AG04449 (cell line): ENCODE data around the gene BRD8.

Experiments used
- CTCF ChIA-PET: fragments of 350-600 bp; formaldehyde crosslinking; extraction: SDS; loops from one replicate; lab custom pipeline; 2021; ENCODE audit warnings: antibody characterized with exemption; lab: Yijun Ruan, JAX
- POLR2A ChIA-PET: fragments of 400-600, 350-600 bp; formaldehyde crosslinking; extraction: SDS; loops from one replicate; lab custom pipeline; 2020; ENCODE audit warnings: antibody characterized with exemption, inconsistent platforms; lab: Yijun Ruan, JAX
- DNase-seq: peaks from one replicate; pipeline ENCODE4 v3.0.0-alpha.2; 2010; ENCODE audit warnings: low read depth, low spot score
- H3K4me3 ChIP-seq: 2 replicates; pipeline ENCODE4 v1.5.1; 2011; ENCODE audit warnings: low read depth, mild to moderate bottlenecking, control low read depth, low read length
- TF ChIP-seq, protein P1 (sequence below): IDR thresholded peaks from one replicate; pipeline ENCODE4 v1.5.1; 2011; ENCODE audit warnings: mild to moderate bottlenecking, moderate library complexity, low read length, control low read depth, inconsistent platforms; ENCODE audit not compliant: insufficient read depth; ENCODE audit errors: missing control alignments

The BRD8 gene

DNA sequence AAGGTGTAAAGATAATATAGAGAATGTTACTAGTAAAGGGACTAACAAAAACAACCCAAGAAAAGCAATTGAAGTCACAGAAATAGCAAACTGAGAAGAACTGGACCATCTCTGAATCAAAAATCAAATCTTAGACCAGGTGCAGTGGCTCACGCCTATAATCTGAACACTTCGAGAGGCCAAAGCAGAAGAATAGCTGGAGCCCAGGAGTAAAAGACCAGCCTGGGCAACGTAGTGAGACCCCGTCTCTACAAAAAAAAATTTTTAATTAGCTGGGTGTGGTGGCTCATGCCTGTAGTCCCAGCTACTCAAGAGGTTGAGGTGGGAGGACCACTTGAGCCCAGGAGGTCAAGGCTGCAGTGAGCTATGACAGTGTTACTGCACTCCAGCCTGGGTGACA, 67.2 kb downstream of the BRD8 start:
- CTCF ChIA-PET: interaction anchor here (1.0 to 3.4 kb wide), 5 partner anchors 23 to 75 kb away, joined by 3 to 19 read pairs (median 8); partner anchors contain the start of gene WNT8A
- TF ChIP-seq, protein P1, sequence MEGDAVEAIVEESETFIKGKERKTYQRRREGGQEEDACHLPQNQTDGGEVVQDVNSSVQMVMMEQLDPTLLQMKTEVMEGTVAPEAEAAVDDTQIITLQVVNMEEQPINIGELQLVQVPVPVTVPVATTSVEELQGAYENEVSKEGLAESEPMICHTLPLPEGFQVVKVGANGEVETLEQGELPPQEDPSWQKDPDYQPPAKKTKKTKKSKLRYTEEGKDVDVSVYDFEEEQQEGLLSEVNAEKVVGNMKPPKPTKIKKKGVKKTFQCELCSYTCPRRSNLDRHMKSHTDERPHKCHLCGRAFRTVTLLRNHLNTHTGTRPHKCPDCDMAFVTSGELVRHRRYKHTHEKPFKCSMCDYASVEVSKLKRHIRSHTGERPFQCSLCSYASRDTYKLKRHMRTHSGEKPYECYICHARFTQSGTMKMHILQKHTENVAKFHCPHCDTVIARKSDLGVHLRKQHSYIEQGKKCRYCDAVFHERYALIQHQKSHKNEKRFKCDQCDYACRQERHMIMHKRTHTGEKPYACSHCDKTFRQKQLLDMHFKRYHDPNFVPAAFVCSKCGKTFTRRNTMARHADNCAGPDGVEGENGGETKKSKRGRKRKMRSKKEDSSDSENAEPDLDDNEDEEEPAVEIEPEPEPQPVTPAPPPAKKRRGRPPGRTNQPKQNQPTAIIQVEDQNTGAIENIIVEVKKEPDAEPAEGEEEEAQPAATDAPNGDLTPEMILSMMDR: no peak
- no peak for DNase-seq
- POLR2A ChIA-PET: no interaction called here
- H3K4me3 ChIP-seq: no peak overlapping the region

DNA sequence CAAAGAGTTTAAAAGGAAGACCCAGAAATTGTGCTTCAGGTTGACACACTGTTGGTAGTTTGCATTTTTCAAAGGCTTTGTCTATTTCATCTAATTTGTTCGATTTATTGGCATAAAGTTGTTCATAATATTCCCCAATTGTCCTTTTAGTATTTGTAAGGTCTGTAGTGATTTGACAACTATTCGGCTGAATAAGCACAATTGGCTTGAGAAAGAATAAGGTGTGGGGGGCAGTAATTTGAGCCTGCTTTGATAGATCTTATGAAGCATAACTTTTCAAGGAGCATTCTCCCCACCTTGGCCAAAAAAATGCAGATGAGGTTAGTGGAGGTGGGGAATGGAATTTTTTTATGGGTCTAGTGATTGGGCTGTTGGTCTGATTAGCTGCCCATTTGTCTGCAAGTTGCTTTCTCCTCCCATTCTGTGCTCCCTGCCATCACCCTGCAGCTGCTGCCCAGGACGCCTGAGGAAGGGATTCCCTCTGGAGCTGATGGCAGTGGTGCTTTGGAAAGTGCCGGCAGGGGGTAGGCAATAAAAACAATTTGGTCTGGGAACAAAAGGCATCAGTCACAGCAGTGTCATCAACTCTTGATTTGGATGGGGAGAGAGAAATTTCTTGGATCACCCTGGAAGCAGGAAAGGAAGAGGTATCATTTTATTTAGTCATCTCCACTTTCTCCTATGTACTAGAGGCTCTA, 68.0 kb downstream of the BRD8 start:
- POLR2A ChIA-PET: no interaction called here
- H3K4me3 ChIP-seq: no peak overlapping the region
- DNase-seq: no peak
- TF ChIP-seq, protein P1: no peak
- CTCF ChIA-PET: interaction anchor here (1.4 to 3.4 kb wide), 6 partner anchors 23 to 75 kb away, joined by 4 to 19 read pairs (median 8); no protein-coding TSS in a partner anchor

DNA sequence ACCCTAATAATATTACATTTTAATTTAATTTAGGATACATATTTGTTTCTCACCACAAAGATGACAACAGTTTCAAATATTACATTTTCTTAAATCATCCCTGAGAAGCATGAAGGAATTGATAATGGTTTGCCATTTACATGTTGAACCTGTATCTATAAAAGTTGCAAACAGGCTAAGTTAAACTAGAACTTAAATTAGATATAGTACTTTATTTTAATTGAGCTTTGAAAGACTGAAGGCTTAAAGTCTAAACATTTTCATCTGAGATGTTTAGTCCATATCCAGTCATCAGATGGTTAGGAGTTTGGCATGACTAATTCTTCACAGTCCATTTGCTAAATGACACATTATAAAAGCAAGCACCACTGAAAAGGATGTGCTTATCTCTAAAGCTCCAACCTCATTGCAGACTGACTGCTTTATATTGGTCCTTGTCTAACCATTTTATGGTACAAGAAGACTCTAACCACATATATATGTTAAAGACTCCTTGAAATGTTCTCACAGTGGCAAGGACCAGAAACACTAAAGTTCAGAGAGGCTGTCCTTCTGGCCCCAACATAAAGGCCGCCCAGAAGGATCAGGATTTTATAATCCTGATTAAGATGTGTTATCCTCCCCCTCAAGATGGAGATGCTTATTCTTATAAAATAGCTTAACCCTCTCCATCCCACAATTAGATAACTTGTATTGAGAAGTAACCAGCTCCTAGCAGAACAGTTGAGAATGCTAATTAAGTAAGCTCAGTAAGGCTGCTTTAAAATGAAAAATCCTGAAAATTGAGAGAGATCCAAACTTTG, 68.8 kb downstream of the BRD8 start:
- ChIA-PET CTCF (interaction anchor here (0.6 to 3.4 kb wide), 6 partner anchors 24 to 74 kb away, joined by 3 to 19 read pairs (median 7); no protein-coding TSS in a partner anchor), POLR2A (interaction anchor here (0.5 kb wide), 1 partner anchor 39 kb away, joined by 3 read pairs; no protein-coding TSS in a partner anchor)
- DNase-seq: no peak
- no peak overlapping the region for H3K4me3 ChIP-seq
- TF ChIP-seq, protein P1: no peak

DNA sequence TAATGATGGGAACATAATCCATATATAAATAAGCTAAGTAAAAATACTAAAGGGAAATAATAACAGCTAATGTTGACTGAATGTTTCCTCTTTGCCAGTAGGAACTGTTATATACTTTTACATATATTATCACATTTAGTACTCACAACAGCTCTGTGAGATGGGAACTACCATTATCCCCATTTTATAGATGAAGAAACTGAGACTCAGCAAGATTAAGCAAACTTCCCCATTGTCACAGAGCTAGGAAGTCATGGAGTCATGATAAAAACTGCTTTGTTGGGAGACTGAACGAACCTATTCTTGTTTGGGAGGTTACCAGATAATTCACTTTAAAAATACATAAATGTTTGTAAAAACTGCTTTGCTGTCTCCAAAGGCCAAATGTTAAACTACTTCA, 71.2 kb downstream of the BRD8 start:
- CTCF ChIA-PET: interaction anchor here (1.0 to 2.2 kb wide), 4 partner anchors 21 to 70 kb away, joined by 3 to 10 read pairs (median 6); no protein-coding TSS in a partner anchor
- DNase-seq: no peak
- POLR2A ChIA-PET: no interaction called here

DNA sequence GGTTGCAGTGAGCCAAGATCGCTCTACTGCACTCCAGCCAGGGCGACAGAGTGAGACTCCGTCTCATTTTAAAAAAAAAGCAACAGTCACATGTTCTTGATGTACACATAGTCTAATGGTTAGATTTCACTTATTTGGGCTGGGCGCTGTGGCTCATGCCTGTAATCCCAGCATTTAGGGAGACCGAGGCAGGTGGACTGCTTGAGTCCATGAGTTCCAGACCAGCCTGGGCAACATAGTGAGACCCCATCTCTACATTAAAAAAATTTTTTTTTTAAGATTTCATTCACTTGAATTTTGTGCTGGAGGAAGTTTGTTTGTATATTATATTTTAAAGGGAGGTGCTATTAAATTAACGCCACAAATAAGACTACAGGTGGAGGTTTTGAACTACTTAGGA, 72.7 kb downstream of the BRD8 start:
- CTCF ChIA-PET: no interaction called here
- TF ChIP-seq, protein P1: no peak
- POLR2A ChIA-PET: no interaction called here
- no peak overlapping the region for H3K4me3 ChIP-seq
- no peak for DNase-seq

More for the DNA sequence above, 71.2 kb downstream of the BRD8 start:
- TF ChIP-seq, protein P1: no peak
- H3K4me3 ChIP-seq: no peak overlapping the region

DNA sequence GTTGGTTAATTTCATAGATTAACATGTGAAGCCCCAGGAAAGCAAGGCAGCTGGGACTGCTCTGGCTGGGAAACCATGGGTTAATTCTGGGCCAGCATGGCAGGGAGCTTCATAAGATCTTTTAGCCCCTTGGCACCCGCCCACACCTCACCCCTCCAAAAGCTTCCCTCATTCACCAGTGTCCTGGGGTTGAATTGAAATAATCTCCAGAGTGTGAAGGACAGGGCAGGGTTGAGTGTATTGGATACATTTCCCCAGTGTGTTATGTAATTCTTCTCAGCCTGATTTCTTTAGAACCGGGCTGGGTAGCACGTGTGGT, 75.2 kb downstream of the BRD8 start:
- H3K4me3 ChIP-seq: no peak overlapping the region
- POLR2A ChIA-PET: no interaction called here
- TF ChIP-seq, protein P1: no peak
- DNase-seq: no peak
- CTCF ChIA-PET: interaction anchor here (1.4 to 3.1 kb wide), 3 partner anchors 14 to 34 kb away, joined by 5 to 22 read pairs (median 7); no protein-coding TSS in a partner anchor
